ENCODE measurements around the gene IL1RAPL2.
A peak's percentile ranks its signal among the peaks of the same experiment; 100 is the strongest.

DNA sequence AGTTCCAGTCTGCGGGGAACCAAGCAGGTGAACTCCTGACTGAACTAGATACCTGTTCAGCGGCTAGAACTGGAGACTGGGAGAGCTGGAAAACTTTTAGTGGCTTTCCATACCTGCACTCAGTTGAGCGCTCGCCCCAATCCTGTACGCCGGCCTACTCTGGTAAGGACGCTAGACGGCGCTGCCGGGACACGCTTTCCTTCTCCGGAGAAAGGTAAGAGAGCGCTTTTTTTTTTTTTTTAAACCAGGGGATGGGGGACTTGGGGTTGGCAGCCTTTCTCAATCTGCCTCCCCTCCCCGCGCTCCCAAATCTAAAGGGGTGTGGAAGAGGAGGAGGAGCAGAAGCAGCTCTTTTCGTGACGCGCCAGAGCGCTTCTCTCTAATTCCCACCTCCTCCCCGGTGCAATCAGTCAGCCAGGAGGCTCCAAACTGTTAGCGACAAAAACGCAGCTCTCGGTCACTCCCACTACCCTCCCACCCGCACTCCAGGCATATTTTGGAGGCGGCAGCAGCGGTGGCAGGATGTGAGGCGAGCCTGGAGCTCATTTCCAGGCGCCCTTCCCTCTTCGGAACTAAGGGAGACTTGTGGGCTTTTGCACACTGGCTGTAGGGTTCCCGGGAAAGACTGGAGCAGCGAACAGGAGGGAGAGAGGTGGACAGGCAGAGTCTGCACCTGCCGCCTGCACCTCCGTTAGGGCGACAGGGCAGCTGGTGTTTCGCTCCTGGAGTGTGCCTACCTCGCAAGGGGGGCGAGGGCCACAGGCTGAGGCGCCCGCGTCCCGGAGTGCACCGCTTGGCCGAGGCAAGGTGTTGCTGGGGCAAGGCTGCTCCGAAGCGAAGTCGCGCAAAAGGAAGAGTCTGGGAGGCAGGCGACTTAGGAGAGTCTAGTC lies at the start of gene IL1RAPL2:
- TF ChIP-seq HOXB5 (CRISPR knock-in tag; IDR thresholded peaks at IDR 0.05) (no peak), EP300 (IDR thresholded peaks at IDR 0.05) (no peak), HOXA7 (CRISPR knock-in tag; IDR thresholded peaks at IDR 0.05) (no peak), RNF2 (IDR thresholded peaks at IDR 0.05; ENCODE audit: borderline replicate concordance, low read depth) (no peak), BHLHE40 (IDR thresholded peaks at IDR 0.05; ENCODE audit: low read depth, low read length) (no peak), JUN (IDR thresholded peaks at IDR 0.05) (no peak), RAD21 (conservative IDR thresholded peaks at IDR 0.05 in 1 of 2, IDR thresholded peaks at IDR 0.05 in 1 of 2) (peak; percentile 38 to 54; a peak in 4 of 5 replicates), POLR2A (IDR thresholded peaks at IDR 0.05; ENCODE audit: low read length) (no peak), ESRRA (IDR thresholded peaks at IDR 0.05; ENCODE audit: borderline replicate concordance, low read length) (no peak), KDM1A (IDR thresholded peaks at IDR 0.05; ENCODE audit: low read depth) (no peak)
- TF ChIP-seq, protein P1, sequence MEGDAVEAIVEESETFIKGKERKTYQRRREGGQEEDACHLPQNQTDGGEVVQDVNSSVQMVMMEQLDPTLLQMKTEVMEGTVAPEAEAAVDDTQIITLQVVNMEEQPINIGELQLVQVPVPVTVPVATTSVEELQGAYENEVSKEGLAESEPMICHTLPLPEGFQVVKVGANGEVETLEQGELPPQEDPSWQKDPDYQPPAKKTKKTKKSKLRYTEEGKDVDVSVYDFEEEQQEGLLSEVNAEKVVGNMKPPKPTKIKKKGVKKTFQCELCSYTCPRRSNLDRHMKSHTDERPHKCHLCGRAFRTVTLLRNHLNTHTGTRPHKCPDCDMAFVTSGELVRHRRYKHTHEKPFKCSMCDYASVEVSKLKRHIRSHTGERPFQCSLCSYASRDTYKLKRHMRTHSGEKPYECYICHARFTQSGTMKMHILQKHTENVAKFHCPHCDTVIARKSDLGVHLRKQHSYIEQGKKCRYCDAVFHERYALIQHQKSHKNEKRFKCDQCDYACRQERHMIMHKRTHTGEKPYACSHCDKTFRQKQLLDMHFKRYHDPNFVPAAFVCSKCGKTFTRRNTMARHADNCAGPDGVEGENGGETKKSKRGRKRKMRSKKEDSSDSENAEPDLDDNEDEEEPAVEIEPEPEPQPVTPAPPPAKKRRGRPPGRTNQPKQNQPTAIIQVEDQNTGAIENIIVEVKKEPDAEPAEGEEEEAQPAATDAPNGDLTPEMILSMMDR (IDR thresholded peaks at IDR 0.05) = peak; percentile 48
- TF ChIP-seq, protein P2, sequence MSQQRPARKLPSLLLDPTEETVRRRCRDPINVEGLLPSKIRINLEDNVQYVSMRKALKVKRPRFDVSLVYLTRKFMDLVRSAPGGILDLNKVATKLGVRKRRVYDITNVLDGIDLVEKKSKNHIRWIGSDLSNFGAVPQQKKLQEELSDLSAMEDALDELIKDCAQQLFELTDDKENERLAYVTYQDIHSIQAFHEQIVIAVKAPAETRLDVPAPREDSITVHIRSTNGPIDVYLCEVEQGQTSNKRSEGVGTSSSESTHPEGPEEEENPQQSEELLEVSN (IDR thresholded peaks at IDR 0.05; ENCODE audit: borderline replicate concordance, low read depth) = no peak
